H9 (cell line): ENCODE data around the gene ZHX3. TPM values are rescaled to one million over a fixed set of nuclear protein-coding genes. Genes with fewer than 3 reads are reported as not detected.

ENCODE experiments used
- DNase-seq: peaks from one replicate; pipeline ENCODE4 v3.0.0-alpha.2; 2017
- H2AFZ ChIP-seq: one replicate; pipeline ENCODE4 v1.6.1; 2013; ENCODE audit warnings: mild to moderate bottlenecking, low read length, control low read depth, moderate library complexity
- H2AK5ac ChIP-seq: 2 replicates; pipeline ENCODE4 v1.6.1; 2013; ENCODE audit warnings: low read length, control low read depth, mixed read lengths; ENCODE audit not compliant: insufficient read length
- H2BK120ac ChIP-seq: one replicate; pipeline ENCODE4 v1.6.1; 2013; ENCODE audit warnings: low read depth, mild to moderate bottlenecking, low read length, control low read depth, inconsistent platforms; ENCODE audit not compliant: poor library complexity, severe bottlenecking
- H2BK12ac ChIP-seq: 2 replicates; pipeline ENCODE4 v1.6.1; 2013; ENCODE audit warnings: low read length, control low read depth, mixed read lengths, low read depth; ENCODE audit not compliant: insufficient read length
- H2BK15ac ChIP-seq: 2 replicates; pipeline ENCODE4 v1.6.1; 2013; ENCODE audit warnings: low read depth, low read length, control low read depth
- H2BK20ac ChIP-seq: one replicate; pipeline ENCODE4 v1.6.1; 2013; ENCODE audit warnings: low read depth, mild to moderate bottlenecking, low read length, control low read depth, inconsistent platforms; ENCODE audit not compliant: poor library complexity, severe bottlenecking
- H2BK5ac ChIP-seq: 2 replicates; pipeline ENCODE4 v1.6.1; 2013; ENCODE audit warnings: low read length, control low read depth, mixed read lengths; ENCODE audit not compliant: insufficient read length
- H3K14ac ChIP-seq: 2 replicates; pipeline ENCODE4 v1.6.1; 2013; ENCODE audit warnings: low read length, control low read depth; ENCODE audit not compliant: insufficient read depth
- H3K18ac ChIP-seq: 2 replicates; pipeline ENCODE4 v1.6.1; 2013; ENCODE audit warnings: low read depth, mild to moderate bottlenecking, mixed read lengths, low read length, control low read depth; ENCODE audit not compliant: insufficient read length
- H3K23ac ChIP-seq: 2 replicates; pipeline ENCODE4 v1.6.1; 2013; ENCODE audit warnings: low read length, control low read depth, mixed read lengths, low read depth; ENCODE audit not compliant: insufficient read length
- H3K23me2 ChIP-seq: 2 replicates; pipeline ENCODE4 v1.6.1; 2013; ENCODE audit warnings: low read depth, mild to moderate bottlenecking, mixed read lengths, low read length, control low read depth; ENCODE audit not compliant: insufficient read length, poor library complexity, severe bottlenecking
- H3K27ac ChIP-seq: 2 replicates; pipeline ENCODE4 v1.5.1; 2013; ENCODE audit warnings: low read length, control low read depth, mixed read lengths, low read depth; ENCODE audit not compliant: insufficient read length
- H3K27me3 ChIP-seq: 2 replicates; pipeline ENCODE4 v1.6.1; 2013; ENCODE audit warnings: low read length, control low read depth, inconsistent platforms; ENCODE audit not compliant: insufficient read depth
- H3K4ac ChIP-seq: 2 replicates; pipeline ENCODE4 v1.6.1; 2013; ENCODE audit warnings: low read depth, mild to moderate bottlenecking, control low read depth, inconsistent platforms, low read length, moderate library complexity
- H3K4me1 ChIP-seq: 2 replicates; pipeline ENCODE4 v1.6.1; 2013; ENCODE audit warnings: low read length, control low read depth, inconsistent platforms; ENCODE audit not compliant: insufficient read depth
- H3K4me2 ChIP-seq: 2 replicates; pipeline ENCODE4 v1.6.1; 2013; ENCODE audit warnings: low read length, control low read depth, mixed read lengths; ENCODE audit not compliant: insufficient read length, insufficient read depth
- H3K56ac ChIP-seq: 2 replicates; pipeline ENCODE4 v1.6.1; 2013; ENCODE audit warnings: low read depth, mild to moderate bottlenecking, mixed read lengths, low read length, control low read depth; ENCODE audit not compliant: insufficient read length
- H3K79me1 ChIP-seq: 2 replicates; pipeline ENCODE4 v1.6.1; 2013; ENCODE audit warnings: low read depth, mild to moderate bottlenecking, moderate library complexity, low read length, control low read depth, inconsistent platforms; ENCODE audit not compliant: insufficient read depth, poor library complexity, severe bottlenecking
- H3K79me2 ChIP-seq: 2 replicates; pipeline ENCODE4 v1.6.1; 2013; ENCODE audit warnings: low read length, control low read depth, inconsistent platforms; ENCODE audit not compliant: insufficient read depth
- H3K9ac ChIP-seq: 2 replicates; pipeline ENCODE4 v1.6.1; 2013; ENCODE audit warnings: low read length, control low read depth, mixed read lengths; ENCODE audit not compliant: insufficient read length; ENCODE audit errors: extremely low read depth
- H3K9me3 ChIP-seq: one replicate; pipeline ENCODE4 v1.6.1; 2013; ENCODE audit warnings: low read depth, low read length, inconsistent platforms; ENCODE audit not compliant: control insufficient read depth
- H3T11ph ChIP-seq: one replicate; pipeline ENCODE4 v1.6.1; 2013; ENCODE audit warnings: mild to moderate bottlenecking, low read length, control low read depth, inconsistent platforms
- H4K20me1 ChIP-seq: one replicate; pipeline ENCODE4 v1.6.1; 2013; ENCODE audit not compliant: control insufficient read depth, insufficient read length, insufficient read depth
- H4K5ac ChIP-seq: 2 replicates; pipeline ENCODE4 v1.6.1; 2013; ENCODE audit warnings: low read depth, mild to moderate bottlenecking, mixed read lengths, low read length, control low read depth; ENCODE audit not compliant: insufficient read length
- H4K8ac ChIP-seq: replicated peaks from 2 replicates; pipeline ENCODE4 v1.6.1; 2013; ENCODE audit warnings: low read length, control low read depth, mixed read lengths, low read depth; ENCODE audit not compliant: insufficient read length
- H4K91ac ChIP-seq: 2 replicates; pipeline ENCODE4 v1.6.1; 2013; ENCODE audit warnings: low read depth, mild to moderate bottlenecking, moderate library complexity, mixed read lengths, low read length, control low read depth; ENCODE audit not compliant: insufficient read length
- H3K27ac Mint-ChIP-seq, 3 experiments: 2 replicates in 2 of 3; 3 replicates in 1 of 3; pipeline ENCODE4 v1.8.0; 2020 to 2021; ENCODE audit warnings: mixed read lengths in 3 of 3, mild to moderate bottlenecking in 1 of 3, moderate library complexity in 1 of 3
- H3K27me3 Mint-ChIP-seq: 2 replicates; pipeline ENCODE4 v1.8.0; 2021; ENCODE audit warnings: low read depth, mild to moderate bottlenecking, moderate library complexity, mixed read lengths
- H3K36me3 Mint-ChIP-seq, 3 experiments: 2 replicates in 2 of 3; 3 replicates in 1 of 3; pipeline ENCODE4 v1.8.0; 2020 to 2021; ENCODE audit warnings: low read depth in 3 of 3, mixed read lengths in 3 of 3; ENCODE audit not compliant: insufficient read depth in 1 of 3
- H3K4me1 Mint-ChIP-seq, 2 experiments: 2 replicates each; pipeline ENCODE4 v1.8.0; 2020; ENCODE audit warnings: mixed read lengths in 2 of 2
- H3K4me3 Mint-ChIP-seq, 2 experiments: 2 replicates in 1 of 2; 3 replicates in 1 of 2; pipeline ENCODE4 v1.8.0; 2020 to 2021; ENCODE audit warnings: mild to moderate bottlenecking in 2 of 2, mixed read lengths in 2 of 2, moderate library complexity in 1 of 2
- H3K9me3 Mint-ChIP-seq, 2 experiments: 2 replicates in 1 of 2; 3 replicates in 1 of 2; pipeline ENCODE4 v1.8.0; 2020; ENCODE audit warnings: mild to moderate bottlenecking in 2 of 2, mixed read lengths in 2 of 2, moderate library complexity in 1 of 2
- WGBS: extraction: QIAGEN DNeasy Blood & Tissue Kit; methylation state at CpG from one replicate; pipeline ENCODE4 v1.1.7; 2013; ENCODE audit warnings: missing lambda C conversion rate, low lambda C conversion rate, mixed read lengths; ENCODE audit not compliant: insufficient read length; ENCODE audit errors: extremely low coverage; 5-methylcytosine and 5-hydroxymethylcytosine counted together
- total RNA-seq: library from RNA; stranded (reverse); gene quantifications from 2 replicates; pipeline ENCODE4 v1.2.1, GENCODE V29; 2021
- TF ChIP-seq, protein P1 (sequence below): fragments of 200-600 bp; sonication (generic); conservative IDR thresholded peaks from 3 replicates; pipeline ENCODE4 v1.8.0; 2021; ENCODE audit warnings: antibody characterized with exemption, mild to moderate bottlenecking

Gene ZHX3
- total RNA-seq, 1 experiment from 2014 or later, result 4.4 TPM

DNA sequence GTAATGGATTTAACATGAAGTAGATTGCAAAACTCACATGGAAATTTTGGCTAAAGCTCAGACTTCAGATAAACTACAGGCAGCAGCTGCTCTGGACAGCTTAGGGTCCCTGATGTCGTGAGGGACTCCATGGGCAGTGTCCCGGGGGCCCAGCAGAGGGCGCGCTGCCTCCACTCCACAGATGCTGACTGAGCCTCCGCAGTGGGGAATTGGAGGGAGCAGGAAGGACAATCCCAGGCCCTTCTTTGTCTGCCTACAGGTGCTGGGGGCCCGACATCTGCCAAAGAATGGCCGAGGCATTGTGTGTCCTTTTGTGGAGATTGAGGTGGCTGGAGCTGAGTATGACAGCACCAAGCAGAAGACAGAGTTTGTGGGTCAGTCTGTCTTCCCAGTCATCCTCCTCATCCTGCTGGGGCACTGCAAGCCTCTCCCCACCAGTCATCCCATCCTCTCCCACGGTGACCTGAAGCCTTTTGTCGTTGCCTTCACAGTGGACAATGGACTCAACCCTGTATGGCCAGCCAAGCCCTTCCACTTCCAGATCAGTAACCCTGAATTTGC, 144.3 kb downstream of the ZHX3 start:
- Histone ChIP-seq H4K5ac (no peak overlapping the region), H3K23ac (no peak overlapping the region), H3T11ph (no peak overlapping the region), H2BK120ac (no peak overlapping the region), H3K9ac (no peak overlapping the region), H2BK12ac (no peak overlapping the region), H2BK20ac (no peak overlapping the region), H4K8ac (no peak overlapping the region), H3K4me2 (no peak overlapping the region), H3K18ac (no peak overlapping the region), H2AFZ (no peak overlapping the region), H3K14ac (no peak overlapping the region), H3K27me3 (no peaks in the 10 kb centered on the region), H3K79me2 (no peaks in the 10 kb centered on the region), H3K27ac (no peak overlapping the region), H3K4ac (no peak overlapping the region), H3K23me2 (no peaks in the 10 kb centered on the region), H3K4me1 (no peaks in the 10 kb centered on the region), H3K56ac (no peak overlapping the region), H2AK5ac (no peak overlapping the region), H3K9me3 (no peaks in the 10 kb centered on the region), H2BK15ac (no peak overlapping the region), H2BK5ac (no peak overlapping the region), H4K20me1 (no peaks in the 10 kb centered on the region), H3K79me1 (no peaks in the 10 kb centered on the region), H4K91ac (no peak overlapping the region)
- TF ChIP-seq, protein P1, sequence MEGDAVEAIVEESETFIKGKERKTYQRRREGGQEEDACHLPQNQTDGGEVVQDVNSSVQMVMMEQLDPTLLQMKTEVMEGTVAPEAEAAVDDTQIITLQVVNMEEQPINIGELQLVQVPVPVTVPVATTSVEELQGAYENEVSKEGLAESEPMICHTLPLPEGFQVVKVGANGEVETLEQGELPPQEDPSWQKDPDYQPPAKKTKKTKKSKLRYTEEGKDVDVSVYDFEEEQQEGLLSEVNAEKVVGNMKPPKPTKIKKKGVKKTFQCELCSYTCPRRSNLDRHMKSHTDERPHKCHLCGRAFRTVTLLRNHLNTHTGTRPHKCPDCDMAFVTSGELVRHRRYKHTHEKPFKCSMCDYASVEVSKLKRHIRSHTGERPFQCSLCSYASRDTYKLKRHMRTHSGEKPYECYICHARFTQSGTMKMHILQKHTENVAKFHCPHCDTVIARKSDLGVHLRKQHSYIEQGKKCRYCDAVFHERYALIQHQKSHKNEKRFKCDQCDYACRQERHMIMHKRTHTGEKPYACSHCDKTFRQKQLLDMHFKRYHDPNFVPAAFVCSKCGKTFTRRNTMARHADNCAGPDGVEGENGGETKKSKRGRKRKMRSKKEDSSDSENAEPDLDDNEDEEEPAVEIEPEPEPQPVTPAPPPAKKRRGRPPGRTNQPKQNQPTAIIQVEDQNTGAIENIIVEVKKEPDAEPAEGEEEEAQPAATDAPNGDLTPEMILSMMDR, result peak; percentile 97
- H3K27ac Mint-ChIP-seq, result peak overlapping the region; percentile 7 to 75 (median 72); a peak in 3 of 7 replicates
- no peak overlapping the region for H3K4me3 Mint-ChIP-seq
- no CpG with 5 or more reads among the region's 9 CpGs for WGBS
- H3K9me3 Mint-ChIP-seq, result no peaks in the 10 kb centered on the region
- peaks cover 15 to 27% of the 10 kb centered on the region in 2 experiments for H3K4me1 Mint-ChIP-seq
- H3K36me3 Mint-ChIP-seq, result peaks cover 51 to 95% (median 76%) of the 10 kb centered on the region in 3 experiments; a peak in 6 of 7 replicates
- H3K27me3 Mint-ChIP-seq, result no peaks in the 10 kb centered on the region
- DNase-seq, result peak; percentile 82
